K562 (cell line): ENCODE measurements around the gene MITF. TPM values are rescaled to one million over a fixed set of nuclear protein-coding genes. Genes with fewer than 3 reads are reported as not detected.

Experiments
- CBX8 ChIP-seq: fragments of 200-600 bp; sonication (generic); IDR thresholded peaks from 2 replicates; pipeline ENCODE4 v1.6.1; 2012; ENCODE audit warnings: borderline replicate concordance, mixed run types, low read depth, mild to moderate bottlenecking, moderate library complexity, mixed read lengths, low read length, control low read depth, inconsistent platforms; ENCODE audit not compliant: poor library complexity, severe bottlenecking; ENCODE audit errors: extremely low read depth
- CREB3 ChIP-seq: fragments of 450-650 bp; conservative IDR thresholded peaks from 2 replicates; pipeline ENCODE4 v1.6.1; 2016; ENCODE audit warnings: missing genetic modification characterization, low read depth, mild to moderate bottlenecking, missing compliant biosample characterization, moderate library complexity
- ELK1 ChIP-seq: sonication (generic); formaldehyde crosslinking; IDR thresholded peaks from 2 replicates; pipeline ENCODE4 v1.8.1; 2022; ENCODE audit warnings: missing genetic modification reagents
- ESRRB ChIP-seq: fragments of 250-450 bp; sonication (Bioruptor Pico); IDR thresholded peaks from 2 replicates; pipeline ENCODE4 v1.5.0; 2020; ENCODE audit warnings: mild to moderate bottlenecking, moderate library complexity, borderline replicate concordance
- FOXA1 ChIP-seq: fragments of 450-650 bp; IDR thresholded peaks from 2 replicates; pipeline ENCODE4 v1.6.1; 2016; ENCODE audit warnings: mild to moderate bottlenecking, borderline replicate concordance
- FOXP1 ChIP-seq: sonication (generic); formaldehyde crosslinking; IDR thresholded peaks from 2 replicates; pipeline ENCODE4 v1.8.0; 2022; ENCODE audit warnings: mild to moderate bottlenecking, missing genetic modification reagents
- GATA2 ChIP-seq: sonication (generic); formaldehyde crosslinking; IDR thresholded peaks from 2 replicates; pipeline ENCODE4 v1.4.0; 2020; ENCODE audit warnings: mild to moderate bottlenecking, missing genetic modification reagents
- POLR2AphosphoS5 ChIP-seq: IDR thresholded peaks from 2 replicates; pipeline ENCODE4 v1.6.1; 2011; ENCODE audit warnings: mild to moderate bottlenecking, low read depth, low read length, moderate library complexity; ENCODE audit not compliant: control insufficient read depth, insufficient read depth
- RERE ChIP-seq: sonication (generic); formaldehyde crosslinking; IDR thresholded peaks from 2 replicates; pipeline ENCODE4 v1.8.0; 2023; ENCODE audit warnings: missing genetic modification reagents, mild to moderate bottlenecking, borderline replicate concordance
- RUNX1 ChIP-seq: sonication (generic); IDR thresholded peaks from 2 replicates; pipeline ENCODE4 v1.6.1; 2016; ENCODE audit warnings: antibody characterized with exemption, low read depth
- SLC30A9 ChIP-seq: fragments of 250-450 bp; sonication (Bioruptor Pico); IDR thresholded peaks from 2 replicates; pipeline ENCODE4 v1.8.0; 2022; ENCODE audit warnings: mild to moderate bottlenecking, moderate library complexity
- TBL1XR1 ChIP-seq, 2 experiments: IDR thresholded peaks; 2 replicates each; pipeline ENCODE4 v1.6.1; 2012; ENCODE audit warnings: improper control_type of control experiment in 2 of 2, low read length in 2 of 2, mild to moderate bottlenecking in 1 of 2
- USF2 ChIP-seq: sonication (generic); formaldehyde crosslinking; IDR thresholded peaks from 2 replicates; pipeline ENCODE4 v1.5.0; 2020; ENCODE audit warnings: missing genetic modification reagents
- ZNF518B ChIP-seq: fragments of 250-450 bp; sonication (Bioruptor Pico); IDR thresholded peaks from 2 replicates; pipeline ENCODE4 v1.5.0; 2021; ENCODE audit warnings: mild to moderate bottlenecking, moderate library complexity
- ZSCAN29 ChIP-seq: fragments of 450-650 bp; IDR thresholded peaks from 2 replicates; pipeline ENCODE4 v1.6.1; 2017
- polyA plus RNA-seq, 8 experiments: library from polyadenylated mRNA; depleted of rRNA in 4 of 8; stranded (reverse) in 5 of 8; unstranded in 3 of 8; fragments of >200 nt; fragmentation: Nextera tagmentation in 2 of 8; fragmentation: Illumina TruSeq in 1 of 8; extraction: Ambion mirVana in 2 of 8; extraction: Trizol in 1 of 8; gene quantifications; 2 replicates each; pipeline versions ENCODE4 v1.2.1 to v1.2.3, GENCODE V29; 2011 to 2014; ENCODE audit warnings: inconsistent platforms in 1 of 8, missing spikeins in 1 of 8
- total RNA-seq, 7 experiments: library from RNA; depleted of rRNA in 6 of 7; stranded (reverse); fragments of >200 nt in 6 of 7; fragmentation: Illumina TruSeq in 2 of 7; extraction: Trizol in 2 of 7; gene quantifications; 2 replicates each; pipeline versions ENCODE4 v1.2.1 to v1.2.3, GENCODE V29; 2011 to 2021; ENCODE audit warnings: low replicate concordance in 1 of 7

The MITF gene
- total and polyA plus RNA-seq, 9 of the 15 experiments (the other 6 are each of a cell fraction or from before 2014, with no cell fraction given): 5.6 to 14.9 (median 11.1) TPM

GRCh38 chr3:69791919-69792399, 52.7 kb downstream of the MITF start (continued):
- TF ChIP-seq CREB3 (tag): 0 out of 2 replicates have a peak, but pooled peaks have one; percentile 23
- no peak for TF ChIP-seq ZNF518B (CRISPR knock-in tag)
- TF ChIP-seq RUNX1: no peak
- peak; percentile 93 for TF ChIP-seq GATA2
- TF ChIP-seq FOXP1: 0 out of 2 replicates have a peak, but pooled peaks have one; percentile 51
- TF ChIP-seq POLR2AphosphoS5: peak; percentile 88
- TF ChIP-seq RERE (CRISPR knock-in tag): 0 out of 2 replicates have a peak, but pooled peaks have one; percentile 67
- TF ChIP-seq ESRRB (CRISPR knock-in tag): no peak
- no peak for TF ChIP-seq ELK1 (CRISPR knock-in tag)
- peak; percentile 15 to 85; a peak in 2 of 4 replicates for TF ChIP-seq TBL1XR1 (IDR thresholded peaks at IDR 0.05; ENCODE audit: low read length in 2 of 2)
- no peak for TF ChIP-seq ZSCAN29
- TF ChIP-seq CBX8: no peak
- no peak for TF ChIP-seq USF2
- no peak for TF ChIP-seq FOXA1
- no peak for TF ChIP-seq SLC30A9 (CRISPR knock-in tag)
